Suprapubic skin (tissue), 4 donors: ENCODE measurements around the gene PRKCZ. TPM values are rescaled to one million over a fixed set of nuclear protein-coding genes. Genes with fewer than 3 reads are reported as not detected.

Experiments used
- DNase-seq, 2 donors: peaks; one replicate each; pipeline ENCODE4 v3.0.0-alpha.2; 2019; ENCODE audit warnings: low spot score in 2 of 2
- H3K27ac ChIP-seq: fragments of 200-600 bp; sonication (generic); one replicate; pipeline ENCODE4 v1.5.1; 2019
- H3K27me3 ChIP-seq: fragments of 200-600 bp; sonication (generic); one replicate; pipeline ENCODE4 v1.5.1; 2019
- H3K36me3 ChIP-seq: fragments of 200-600 bp; sonication (generic); one replicate; pipeline ENCODE4 v1.5.1; 2019
- H3K4me1 ChIP-seq: fragments of 200-600 bp; sonication (generic); one replicate; pipeline ENCODE4 v1.5.1; 2019
- H3K4me3 ChIP-seq: fragments of 200-600 bp; sonication (generic); one replicate; pipeline ENCODE4 v1.5.1; 2019; ENCODE audit warnings: mild to moderate bottlenecking
- H3K9me3 ChIP-seq: fragments of 200-600 bp; sonication (generic); one replicate; pipeline ENCODE4 v1.5.1; 2019
- CTCF ChIP-seq, 2 donors: fragments of 200-600 bp in 1 of 2; fragments of 450-650 bp in 1 of 2; sonication (generic) in 1 of 2; IDR thresholded peaks; one replicate each; pipeline ENCODE4 v1.5.1; 2016 to 2019; ENCODE audit warnings: antibody characterized with exemption in 2 of 2, mild to moderate bottlenecking in 1 of 2, moderate library complexity in 1 of 2
- EP300 ChIP-seq: sonication (generic); formaldehyde crosslinking; IDR thresholded peaks from one replicate; pipeline ENCODE4 v1.6.1; 2017; ENCODE audit warnings: antibody characterized with exemption
- POLR2A ChIP-seq, 2 donors: fragments of 450-650 bp; IDR thresholded peaks; one replicate each; pipeline ENCODE4 v1.6.1; 2017; ENCODE audit warnings: antibody characterized with exemption in 2 of 2, mild to moderate bottlenecking in 2 of 2, moderate library complexity in 2 of 2
- POLR2AphosphoS5 ChIP-seq, 3 donors: sonication (generic); formaldehyde crosslinking; IDR thresholded peaks; one replicate each; pipeline ENCODE4 v1.6.1; 2017; ENCODE audit warnings: antibody characterized with exemption in 3 of 3
- WGBS: methylation state at CpG from one replicate; pipeline ENCODE4 v1.1.5; 2018; 5-methylcytosine and 5-hydroxymethylcytosine counted together
- total RNA-seq, 4 donors: library from RNA; depleted of rRNA; stranded (reverse); fragments of >200 nt; gene quantifications; one replicate each; pipeline ENCODE4 v1.1.0, GENCODE V29; 2016

PRKCZ gene
- total RNA-seq, 4 donors from 2014 or later, result 21.7 to 31.5 (median 25.4) TPM

- H3K36me3 ChIP-seq, result peaks cover 13% of the 10 kb centered on the region
- H3K27ac ChIP-seq, result no peak overlapping the region
- H3K9me3 ChIP-seq, result no peaks in the 10 kb centered on the region
- no peak overlapping the region for H3K4me3 ChIP-seq
- H3K4me1 ChIP-seq, result no peaks in the 10 kb centered on the region
- 98% methylated on average over 12 of the region's 12 CpGs for WGBS
- TF ChIP-seq POLR2AphosphoS5 (IDR thresholded peaks at IDR 0.05) (no peak), EP300 (no peak), CTCF (IDR thresholded peaks at IDR 0.05) (no peak), POLR2A (IDR thresholded peaks at IDR 0.05) (no peak)
- no peaks in the 10 kb centered on the region for H3K27me3 ChIP-seq
- DNase-seq, result no peak
These were observed 52.5 kb downstream of the PRKCZ start for GRCh38 chr1:2102753-2103152.

GRCh38 chr1:2103266-2103900 lies 53.2 kb downstream of the PRKCZ start:
- 89% methylated on average over 25 of the region's 25 CpGs for WGBS
- TF ChIP-seq CTCF (IDR thresholded peaks at IDR 0.05) (no peak), POLR2A (IDR thresholded peaks at IDR 0.05) (no peak), EP300 (no peak)
- Histone ChIP-seq H3K4me1 (no peaks in the 10 kb centered on the region), H3K4me3 (no peak overlapping the region), H3K27me3 (no peaks in the 10 kb centered on the region), H3K9me3 (no peaks in the 10 kb centered on the region), H3K36me3 (peaks cover 13% of the 10 kb centered on the region), H3K27ac (no peak overlapping the region)
- DNase-seq, result no peak

- Histone ChIP-seq H3K9me3 (no peaks in the 10 kb centered on the region), H3K27me3 (no peaks in the 10 kb centered on the region), H3K4me3 (no peak overlapping the region), H3K36me3 (peaks cover 12% of the 10 kb centered on the region), H3K27ac (no peak overlapping the region), H3K4me1 (no peaks in the 10 kb centered on the region)
- 87% methylated on average over 19 of the region's 22 CpGs for WGBS
- no peak for DNase-seq
- TF ChIP-seq EP300, result no peak
- TF ChIP-seq POLR2A (IDR thresholded peaks at IDR 0.05), result no peak
- TF ChIP-seq POLR2AphosphoS5 (IDR thresholded peaks at IDR 0.05), result no peak
- TF ChIP-seq CTCF (IDR thresholded peaks at IDR 0.05), result no peak
These were observed 53.8 kb downstream of the PRKCZ start for GRCh38 chr1:2103901-2104590.

- TF ChIP-seq POLR2AphosphoS5 (IDR thresholded peaks at IDR 0.05) (no peak), CTCF (IDR thresholded peaks at IDR 0.05) (no peak), EP300 (no peak), POLR2A (IDR thresholded peaks at IDR 0.05) (no peak)
- peaks cover 7% of the 10 kb centered on the region for H3K36me3 ChIP-seq
- H3K27ac ChIP-seq, result no peak overlapping the region
These were observed 54.6 kb downstream of the PRKCZ start for GRCh38 chr1:2104621-2105427.

More at GRCh38 chr1:2104621-2105427, 54.6 kb downstream of the PRKCZ start:
- no peak overlapping the region for H3K4me3 ChIP-seq
- DNase-seq, result no peak
- WGBS, result 63% methylated on average over 25 of the region's 32 CpGs
- H3K9me3 ChIP-seq, result no peaks in the 10 kb centered on the region
- no peaks in the 10 kb centered on the region for H3K4me1 ChIP-seq
- H3K27me3 ChIP-seq, result no peaks in the 10 kb centered on the region
